SK-N-SH (cell line): ENCODE data around the gene AFF3.

ENCODE experiments used
- FOXM1 ChIP-seq: IDR thresholded peaks from 2 replicates; pipeline ENCODE4 v1.4.0; 2012; ENCODE audit warnings: low read depth, mild to moderate bottlenecking
- TF ChIP-seq, protein P1 (sequence below): fragments of 200-600 bp; sonication (generic); IDR thresholded peaks from 2 replicates; pipeline ENCODE4 v1.6.1; 2017; ENCODE audit warnings: antibody characterized with exemption, mild to moderate bottlenecking, moderate library complexity

DNA sequence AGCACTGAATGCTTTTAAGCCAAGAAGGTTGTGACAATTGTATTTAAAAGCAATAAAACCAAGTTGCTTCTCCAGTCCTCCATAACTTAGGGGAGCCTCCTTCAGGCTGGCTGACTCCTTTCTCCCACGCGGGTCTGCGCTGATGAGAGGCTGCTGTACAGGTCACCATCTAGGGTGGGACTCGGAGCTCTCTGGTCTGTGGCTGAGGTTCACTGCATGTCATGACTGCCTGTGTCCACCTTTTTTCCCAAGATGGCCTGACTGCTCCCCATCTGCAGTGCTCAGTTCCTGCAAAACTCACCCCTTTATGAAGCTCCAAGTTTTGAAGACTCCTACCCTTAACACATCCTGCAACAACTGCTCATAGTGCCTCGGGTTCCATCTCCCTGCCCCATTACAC is 194.4 kb downstream of the AFF3 start:
- TF ChIP-seq, protein P1, sequence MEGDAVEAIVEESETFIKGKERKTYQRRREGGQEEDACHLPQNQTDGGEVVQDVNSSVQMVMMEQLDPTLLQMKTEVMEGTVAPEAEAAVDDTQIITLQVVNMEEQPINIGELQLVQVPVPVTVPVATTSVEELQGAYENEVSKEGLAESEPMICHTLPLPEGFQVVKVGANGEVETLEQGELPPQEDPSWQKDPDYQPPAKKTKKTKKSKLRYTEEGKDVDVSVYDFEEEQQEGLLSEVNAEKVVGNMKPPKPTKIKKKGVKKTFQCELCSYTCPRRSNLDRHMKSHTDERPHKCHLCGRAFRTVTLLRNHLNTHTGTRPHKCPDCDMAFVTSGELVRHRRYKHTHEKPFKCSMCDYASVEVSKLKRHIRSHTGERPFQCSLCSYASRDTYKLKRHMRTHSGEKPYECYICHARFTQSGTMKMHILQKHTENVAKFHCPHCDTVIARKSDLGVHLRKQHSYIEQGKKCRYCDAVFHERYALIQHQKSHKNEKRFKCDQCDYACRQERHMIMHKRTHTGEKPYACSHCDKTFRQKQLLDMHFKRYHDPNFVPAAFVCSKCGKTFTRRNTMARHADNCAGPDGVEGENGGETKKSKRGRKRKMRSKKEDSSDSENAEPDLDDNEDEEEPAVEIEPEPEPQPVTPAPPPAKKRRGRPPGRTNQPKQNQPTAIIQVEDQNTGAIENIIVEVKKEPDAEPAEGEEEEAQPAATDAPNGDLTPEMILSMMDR: no peak
- no peak for TF ChIP-seq FOXM1
